COR-L47 (cell line): Measurements from ENCODE around the gene TAP1.
"Not testable (repeated sequence)": the region's sequence is repeated elsewhere in the genome, so short reads cannot be mapped to it uniquely, and the experiment has no call there.

Experiments
- DNase-seq: peaks from one replicate; lab custom pipeline; 2025; lab: John Stamatoyannopoulos, UW

TAP1 gene

DNA sequence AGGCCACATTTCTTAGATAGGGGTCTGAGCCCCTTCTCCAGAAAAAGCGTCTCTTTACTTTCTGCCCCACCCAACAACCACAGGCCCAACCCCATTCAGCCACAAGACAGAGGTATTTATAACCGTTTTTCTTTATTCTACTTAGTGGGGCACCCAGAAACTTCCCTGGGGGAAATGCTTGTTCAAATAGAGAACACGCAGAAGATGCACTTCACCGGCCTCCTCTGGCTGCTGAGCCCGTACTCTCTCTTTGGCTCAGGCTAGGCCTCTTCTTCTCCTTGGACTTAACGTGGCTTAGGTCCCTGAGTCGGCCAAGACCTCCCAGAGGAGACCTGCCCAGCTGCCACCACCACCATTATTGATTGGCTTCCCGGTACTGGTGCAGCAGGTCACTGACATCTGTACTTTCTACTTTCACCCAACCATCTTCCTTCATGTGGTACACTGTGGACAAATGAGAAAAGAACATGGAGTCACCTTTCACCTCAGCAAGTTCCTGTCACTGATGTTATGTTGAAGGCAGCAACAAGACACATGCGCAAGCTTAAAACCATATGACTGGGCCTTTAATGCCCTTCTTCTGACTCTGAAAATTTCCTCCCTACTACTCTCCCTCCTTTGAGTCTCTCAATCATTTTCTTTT is 12.8 kb downstream of the TAP1 start:
- DNase-seq, result no peak

DNA sequence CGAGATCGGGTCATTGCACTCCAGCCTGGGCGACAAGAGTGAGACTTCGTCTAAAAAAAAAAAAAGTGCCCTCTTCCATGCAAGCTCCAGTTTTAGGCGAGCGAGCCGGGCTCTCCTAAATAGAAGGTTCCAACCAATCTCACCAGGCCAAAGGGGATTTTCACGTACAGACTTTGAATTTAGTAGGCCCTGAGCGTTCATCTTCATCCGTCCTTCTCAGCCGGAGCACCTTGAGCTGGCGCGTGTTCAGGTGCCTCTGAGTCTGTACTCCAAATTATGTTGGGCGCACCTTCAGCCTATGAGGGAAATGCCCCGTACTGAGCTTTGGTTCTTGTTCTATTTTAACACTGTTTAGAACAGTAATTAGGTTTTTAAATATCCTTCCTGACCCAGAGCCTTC is 14.1 kb downstream of the TAP1 start:
- no peak for DNase-seq

DNA sequence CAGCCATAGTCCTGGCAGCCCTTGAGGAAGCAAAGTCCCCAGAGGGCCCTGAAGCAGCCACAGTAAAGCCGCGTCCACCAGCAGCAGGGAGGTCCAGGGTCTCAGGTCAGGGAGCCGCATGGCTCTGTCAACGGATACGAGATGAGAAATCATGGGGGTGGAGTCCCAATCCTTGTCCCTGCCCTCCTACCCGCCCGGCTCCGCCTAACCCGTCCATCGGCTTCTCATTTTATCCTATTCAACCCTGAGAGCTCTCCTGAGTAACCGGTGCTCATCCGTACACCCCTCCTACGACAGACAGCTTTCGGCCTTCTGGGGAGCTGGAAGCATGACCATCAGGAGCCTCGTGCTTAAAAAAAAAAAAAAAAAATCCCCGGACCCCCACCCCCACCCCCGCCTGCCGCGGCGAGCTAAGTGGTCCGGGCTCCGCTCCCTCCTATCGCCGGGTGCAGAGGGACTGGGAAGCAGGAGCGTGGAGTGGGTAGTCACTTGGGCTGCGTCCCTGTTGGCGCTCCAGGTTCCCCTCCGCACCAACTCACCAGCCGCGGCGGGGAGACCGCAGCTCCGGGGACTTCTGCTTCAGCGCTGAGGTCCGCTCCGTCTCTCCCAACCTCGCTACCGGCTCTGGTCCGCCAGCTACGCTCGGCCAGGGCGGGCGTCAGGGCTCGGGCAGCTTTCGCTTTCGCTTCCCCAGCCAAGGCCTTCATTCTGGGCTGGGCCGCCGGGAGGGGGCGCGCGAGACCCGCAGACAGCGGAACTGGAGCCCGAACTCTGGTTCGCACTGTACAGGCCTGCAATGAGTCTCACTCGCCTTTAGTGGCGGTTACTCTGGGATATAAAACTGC is 15.2 kb downstream of the TAP1 start, which contains the start of gene TAP2:
Gene TAP2 (minus strand): TSS at position 626 of the 845 bp plus-strand sequence. CDS start 506 bp downstream, at position 120.
- peak; percentile 86 for DNase-seq

DNA sequence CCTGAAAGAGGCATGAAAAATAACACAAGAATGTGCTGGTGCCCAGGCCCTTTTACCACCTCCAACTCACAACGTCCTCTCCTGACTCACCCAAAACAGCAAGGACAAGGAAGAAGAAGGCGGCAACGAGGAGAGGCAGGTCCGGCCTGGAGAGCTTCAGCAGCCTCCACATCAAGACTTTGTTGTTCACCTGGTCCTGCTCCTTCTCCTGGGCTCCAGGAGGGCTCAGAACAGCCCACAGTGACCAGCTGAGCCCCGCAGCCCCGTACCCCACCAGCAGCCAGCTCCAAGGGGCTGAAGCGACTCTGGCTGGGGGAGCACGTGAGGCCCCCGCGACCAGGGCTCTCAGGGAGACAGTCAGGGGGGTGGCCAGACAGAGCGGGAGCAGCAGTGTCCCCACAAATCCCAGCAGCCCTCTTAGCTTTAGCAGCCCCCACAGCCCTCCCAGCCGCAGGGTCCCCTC is 15.8 kb downstream of the TAP1 start:
- no peak for DNase-seq

DNA sequence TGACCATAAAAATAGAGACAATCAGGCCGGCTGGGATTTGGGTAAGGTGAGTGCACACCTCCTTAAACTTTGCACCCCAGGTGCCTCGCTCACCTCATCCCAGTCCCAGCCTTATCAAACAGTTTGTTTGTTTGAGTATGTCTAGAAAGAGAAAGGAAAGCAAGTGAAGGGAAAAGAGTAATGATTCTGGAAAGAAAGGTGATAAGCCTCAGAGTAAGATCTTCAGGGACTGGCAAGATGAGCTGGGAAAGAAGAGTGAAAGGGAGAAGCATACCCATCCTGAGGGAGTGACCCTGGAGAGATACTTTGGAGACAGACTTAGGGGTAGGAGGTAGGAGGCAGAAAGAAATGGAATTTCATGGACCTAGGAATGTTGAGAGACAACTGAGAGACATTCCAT is 16.6 kb downstream of the TAP1 start:
- DNase-seq, result no peak

DNA sequence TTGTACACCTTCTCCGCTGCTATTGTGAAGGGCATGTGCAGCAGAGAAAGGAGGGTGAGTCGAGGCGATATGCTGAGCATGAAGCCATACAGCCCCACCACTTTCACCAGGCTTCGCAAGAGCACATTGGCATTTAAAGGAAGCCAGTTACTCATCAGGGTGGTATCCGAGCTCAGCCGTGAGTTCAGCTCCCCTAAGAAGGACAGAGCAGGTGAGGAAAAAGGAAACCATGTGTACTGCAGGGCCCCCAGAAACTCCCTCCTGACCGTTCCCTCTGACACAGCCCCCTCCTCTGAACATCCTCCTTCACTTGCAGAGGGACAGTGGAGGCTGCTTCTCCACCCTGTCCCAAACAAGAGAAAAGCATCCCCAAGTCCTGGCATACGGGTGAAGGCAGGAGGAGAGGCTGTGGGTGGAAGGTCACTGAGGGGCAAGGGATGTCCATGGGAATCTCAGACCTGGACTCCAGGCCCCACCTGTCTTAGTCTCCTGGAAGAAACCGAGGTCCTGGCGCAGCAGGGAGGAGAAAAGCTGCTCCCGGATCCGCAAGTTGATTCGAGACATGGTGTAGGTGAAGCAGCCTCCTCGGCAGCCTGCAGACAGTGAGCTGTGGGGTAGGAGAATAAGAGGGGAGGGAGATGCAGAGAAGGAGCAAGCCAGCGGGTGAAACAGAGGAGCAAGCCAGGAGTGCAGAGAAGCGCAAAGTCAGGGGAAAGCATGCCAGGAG is 18.2 kb downstream of the TAP1 start:
- no peak for DNase-seq

DNA sequence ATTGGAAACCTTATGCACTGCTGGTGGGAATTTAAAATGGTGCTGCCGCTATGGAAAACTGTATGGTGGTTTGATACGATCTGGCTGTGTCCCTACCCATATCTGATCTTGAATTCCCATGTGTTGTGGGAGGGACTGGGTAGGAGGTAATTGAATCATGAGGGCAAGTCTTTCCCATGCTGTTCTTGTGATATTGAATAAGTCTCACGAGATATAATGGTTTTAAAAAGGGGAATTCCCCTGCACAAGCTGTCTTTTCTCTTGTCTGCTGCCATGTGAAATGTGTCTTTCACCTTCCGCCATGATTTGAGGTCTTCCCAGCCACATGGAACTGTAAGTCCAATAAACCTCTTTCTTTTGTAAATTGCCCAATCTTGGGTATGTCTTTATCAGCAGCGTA is 19.8 kb downstream of the TAP1 start:
- no peak for DNase-seq

DNA sequence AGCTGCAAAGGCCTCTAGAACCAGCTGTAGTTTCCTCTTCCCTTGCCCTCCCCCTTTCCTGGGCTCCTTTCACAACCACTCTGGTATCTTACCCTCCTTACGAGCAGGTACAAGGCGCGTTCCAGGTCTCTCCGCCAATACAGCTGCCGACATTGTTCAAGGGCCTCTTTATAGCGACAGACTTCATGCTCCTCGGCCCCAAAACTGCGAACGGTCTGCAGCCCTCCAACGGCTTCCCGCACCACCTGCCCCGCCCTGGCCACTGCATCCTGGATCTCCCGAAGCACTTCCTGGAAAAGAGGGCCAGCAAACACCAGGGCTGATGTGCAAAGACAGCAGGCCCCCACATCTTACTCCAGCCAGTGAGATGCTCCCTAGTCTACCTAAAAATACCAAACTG is 21.0 kb downstream of the TAP1 start:
- no peak for DNase-seq

DNA sequence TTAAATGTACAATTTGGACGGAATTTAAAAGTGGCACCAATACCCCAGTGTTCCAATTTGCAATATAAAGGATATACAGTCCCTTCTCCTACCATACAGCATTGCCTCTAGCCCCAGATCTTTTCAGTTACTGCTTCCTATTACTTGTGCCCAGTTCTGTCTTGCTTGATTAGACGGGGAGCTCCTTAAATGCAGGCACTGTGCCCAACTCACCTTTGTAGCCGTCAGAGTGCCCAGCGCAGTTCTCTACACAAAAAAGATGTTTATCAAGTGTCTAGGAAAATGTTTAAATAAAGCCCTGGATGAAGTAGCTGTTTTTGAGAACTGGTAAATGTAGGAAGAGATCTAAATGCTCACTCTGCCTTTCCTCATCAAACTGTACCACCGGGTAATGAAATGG is 22.6 kb downstream of the TAP1 start:
- no peak for DNase-seq

DNA sequence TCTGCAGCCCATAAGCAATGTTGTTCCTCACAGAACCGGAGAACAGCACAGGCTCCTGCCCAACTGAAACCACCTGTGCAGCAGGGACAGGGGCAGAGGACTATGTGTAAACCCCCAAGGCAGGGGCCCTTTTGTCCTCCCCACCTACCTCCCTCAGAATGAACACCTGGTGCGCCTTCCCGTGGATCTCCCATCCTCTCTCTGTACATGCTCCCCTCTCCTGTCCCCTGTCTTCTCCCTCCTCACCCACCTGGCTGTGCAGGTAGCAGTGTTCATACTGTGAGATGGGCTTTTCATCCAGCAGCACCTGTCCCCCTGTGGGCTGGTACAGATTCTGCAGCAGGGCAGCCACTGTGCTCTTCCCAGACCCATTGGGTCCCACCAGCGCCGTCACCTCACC is 23.5 kb downstream of the TAP1 start:
- no peak for DNase-seq

DNA sequence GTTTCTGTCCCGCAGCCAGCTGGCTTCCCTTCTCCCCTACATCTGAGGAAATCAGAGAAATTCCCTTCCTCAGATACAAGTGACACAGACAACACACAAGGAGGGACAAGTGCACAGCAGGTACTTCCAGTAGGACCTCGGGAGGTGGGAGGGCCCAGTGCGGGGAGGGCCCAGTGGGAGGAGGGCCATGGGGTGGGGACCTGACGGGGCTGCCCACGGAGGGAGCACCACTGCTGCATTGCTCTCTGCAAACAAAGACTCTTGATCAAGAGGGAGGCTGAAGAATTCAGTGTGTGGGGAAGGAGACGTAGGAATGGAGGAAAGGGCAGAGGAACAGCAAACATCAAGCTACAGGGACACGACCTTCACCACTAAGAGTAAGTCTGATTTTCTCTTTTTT is 24.0 kb downstream of the TAP1 start:
- DNase-seq, result no peak

DNA sequence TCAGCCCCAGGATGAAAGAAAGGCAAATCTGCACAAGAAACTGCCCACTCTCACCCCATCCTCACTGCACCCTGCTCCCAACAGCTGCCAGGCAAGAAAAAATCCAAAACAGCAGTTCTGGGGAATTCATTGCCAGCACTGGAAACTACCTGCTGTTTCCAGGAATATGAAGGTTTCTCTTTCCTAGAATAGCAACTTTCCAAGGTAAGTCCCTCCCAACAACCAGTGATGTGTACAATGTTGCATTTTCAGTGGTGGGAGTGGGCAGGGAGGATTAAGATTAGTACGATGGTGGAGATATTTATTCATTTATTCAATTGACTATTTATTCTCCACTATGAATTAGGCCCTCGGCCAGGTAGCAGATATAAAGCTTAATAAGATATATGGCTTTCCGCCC is 26.5 kb downstream of the TAP1 start:
- DNase-seq, result no peak

DNA sequence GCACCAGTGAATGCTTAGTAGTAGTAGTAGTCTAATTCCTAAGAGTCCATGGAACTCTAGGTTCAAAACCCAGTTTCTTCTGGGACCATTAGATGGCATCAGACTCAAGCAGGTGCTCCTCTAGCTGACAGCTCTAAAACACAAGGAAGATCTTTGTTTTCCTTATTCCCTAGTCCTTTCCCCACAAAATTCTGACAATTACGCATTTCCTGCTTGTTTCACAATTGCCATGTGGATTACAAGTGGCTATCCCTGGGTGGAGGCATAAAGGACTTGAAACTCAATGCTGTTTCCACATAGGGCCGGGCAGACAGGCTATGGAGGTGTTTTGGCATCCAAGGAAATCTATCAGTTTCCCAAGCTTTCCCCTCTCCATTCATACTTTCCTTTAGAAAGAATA is 27.5 kb downstream of the TAP1 start:
- DNase-seq, result peak; percentile 12

DNA sequence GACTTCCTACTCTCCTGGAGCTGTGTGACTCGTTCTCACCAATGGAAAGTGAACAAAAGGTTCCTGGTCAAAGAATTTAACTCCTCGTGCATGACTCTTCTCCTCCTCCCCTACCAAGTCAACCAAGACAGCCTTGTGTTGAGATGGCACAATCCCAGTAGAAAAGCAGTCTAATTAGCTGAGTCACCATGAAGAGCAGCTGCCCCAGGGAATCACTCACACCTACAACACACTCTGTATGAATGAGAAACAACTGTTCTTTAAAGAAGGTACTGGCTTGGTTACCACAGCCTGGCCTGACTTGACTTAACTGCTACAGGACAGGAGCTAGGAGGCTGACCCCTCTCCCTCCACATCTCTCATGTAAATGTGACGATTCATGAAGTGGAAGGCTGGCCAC is 33.8 kb downstream of the TAP1 start:
- no peak for DNase-seq

DNA sequence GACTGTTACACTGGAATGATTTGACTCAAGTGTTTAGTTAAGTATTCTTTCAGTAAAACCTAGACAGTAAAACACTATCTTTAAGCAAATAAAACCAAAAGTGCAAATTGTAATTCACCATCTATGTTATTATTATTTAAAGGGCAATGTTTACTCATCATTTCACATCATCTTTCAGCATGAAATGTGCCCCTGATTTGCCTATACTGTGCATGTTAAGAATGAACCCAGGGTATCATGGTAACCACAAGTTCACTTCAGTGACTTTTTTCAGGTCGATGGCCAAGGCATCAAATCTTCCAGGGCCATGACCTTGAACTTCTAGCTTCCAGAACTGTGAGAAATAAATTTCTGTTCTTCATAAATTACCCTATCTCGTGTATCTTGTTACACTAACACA is 34.6 kb downstream of the TAP1 start:
- DNase-seq, result no peak

DNA sequence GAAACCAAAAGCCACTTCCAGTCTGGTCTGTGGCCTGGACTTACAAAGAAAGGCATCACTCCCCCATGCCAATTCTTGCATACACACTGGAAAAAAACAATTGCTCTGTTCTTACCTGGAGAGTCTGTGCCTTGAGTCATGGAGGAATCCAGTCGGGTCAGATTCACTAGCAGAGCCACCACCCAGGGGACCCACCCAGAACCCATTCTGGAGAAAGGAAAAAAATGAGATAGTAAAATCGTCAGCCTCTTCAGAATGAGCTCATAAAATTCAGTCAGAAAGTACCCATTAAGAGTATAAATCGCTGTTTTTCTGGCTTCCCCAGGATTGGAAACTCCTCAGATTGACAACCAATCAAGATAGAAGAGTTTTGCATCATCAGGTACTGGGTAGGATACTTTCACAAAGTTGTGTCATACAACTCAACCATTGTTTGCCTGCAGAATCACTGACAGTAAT is 36.7 kb downstream of the TAP1 start, which contains the start of gene HLA-DOB:
Gene HLA-DOB (minus strand): TSS at position 257 of the 459 bp plus-strand sequence. CDS start 51 bp downstream, at position 206.
- DNase-seq, result no peak

DNA sequence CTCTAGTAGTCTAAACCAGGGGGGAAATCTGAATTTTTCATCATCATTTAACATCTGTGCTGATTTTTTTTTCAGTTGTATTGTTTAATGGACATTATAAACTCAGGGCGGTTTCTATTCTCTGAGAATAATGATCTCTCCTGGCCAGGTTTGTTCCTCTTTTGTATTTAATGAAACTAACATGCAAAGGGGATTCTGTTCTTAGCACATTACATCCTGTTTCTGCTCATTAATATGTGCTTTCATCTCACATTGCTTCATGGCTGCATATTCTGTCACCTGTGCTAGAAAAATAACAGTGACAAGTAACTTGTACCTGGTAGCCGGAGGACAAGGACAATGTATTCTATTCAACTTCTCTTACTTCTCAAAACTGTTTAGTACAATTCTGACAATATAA is 37.5 kb downstream of the TAP1 start:
- no peak for DNase-seq

DNA sequence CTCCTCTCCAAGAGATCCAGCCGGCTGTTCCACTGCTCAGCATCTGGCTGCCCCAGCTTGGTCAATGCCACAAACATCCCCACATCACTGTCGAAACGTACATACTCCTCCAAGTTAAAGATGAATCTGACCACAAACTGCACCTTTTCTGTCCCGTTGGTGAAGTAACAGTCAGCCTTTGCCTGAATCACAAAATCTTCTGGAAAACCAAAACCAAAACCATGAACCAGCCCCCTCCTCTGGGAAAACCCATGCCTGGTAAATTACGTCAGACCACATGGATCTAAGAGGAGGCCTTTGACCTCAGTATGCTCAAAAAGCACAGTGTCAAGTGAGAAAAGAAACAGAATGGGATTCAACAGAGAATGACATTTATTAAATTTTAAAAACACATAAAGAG is 38.4 kb downstream of the TAP1 start:
- DNase-seq, result no peak

DNA sequence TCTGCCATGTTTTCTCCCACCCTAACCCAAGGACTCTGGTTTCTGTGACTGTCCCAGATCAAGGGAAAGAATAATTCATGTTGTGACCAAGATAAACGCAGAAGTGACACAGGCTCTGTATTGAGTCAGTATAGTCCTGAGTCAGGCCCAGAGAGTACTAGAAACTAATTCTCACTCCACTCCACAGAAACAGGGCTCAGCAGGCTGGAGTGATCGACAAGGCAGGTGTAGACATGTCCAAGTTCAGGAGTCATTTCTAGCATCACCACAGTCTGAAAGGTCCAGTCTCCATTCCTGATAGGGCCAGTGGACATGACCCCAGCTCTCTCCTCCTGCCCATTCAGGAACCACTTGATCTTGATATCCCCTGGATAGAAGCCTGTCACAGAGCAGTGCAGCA is 39.4 kb downstream of the TAP1 start:
- DNase-seq, result no peak

DNA sequence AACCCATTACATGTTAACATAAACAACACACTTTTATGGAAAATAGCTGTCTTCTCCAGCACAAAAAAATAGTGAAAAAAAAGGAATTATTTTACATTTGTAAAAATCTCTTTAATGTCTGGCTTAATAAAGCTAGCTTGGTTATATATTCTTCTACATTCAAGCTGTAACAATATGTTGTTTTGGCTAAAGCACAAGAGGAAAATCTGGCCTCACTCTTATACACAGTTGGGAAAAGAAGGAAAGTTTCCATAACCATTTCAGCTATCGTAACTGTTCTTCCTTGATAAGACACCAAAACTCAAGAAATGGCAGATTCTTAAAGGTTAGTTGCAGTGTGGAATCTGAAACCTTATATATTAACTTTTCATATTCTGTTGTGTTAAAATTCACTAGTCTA is 44.3 kb downstream of the TAP1 start:
- no peak for DNase-seq

DNA sequence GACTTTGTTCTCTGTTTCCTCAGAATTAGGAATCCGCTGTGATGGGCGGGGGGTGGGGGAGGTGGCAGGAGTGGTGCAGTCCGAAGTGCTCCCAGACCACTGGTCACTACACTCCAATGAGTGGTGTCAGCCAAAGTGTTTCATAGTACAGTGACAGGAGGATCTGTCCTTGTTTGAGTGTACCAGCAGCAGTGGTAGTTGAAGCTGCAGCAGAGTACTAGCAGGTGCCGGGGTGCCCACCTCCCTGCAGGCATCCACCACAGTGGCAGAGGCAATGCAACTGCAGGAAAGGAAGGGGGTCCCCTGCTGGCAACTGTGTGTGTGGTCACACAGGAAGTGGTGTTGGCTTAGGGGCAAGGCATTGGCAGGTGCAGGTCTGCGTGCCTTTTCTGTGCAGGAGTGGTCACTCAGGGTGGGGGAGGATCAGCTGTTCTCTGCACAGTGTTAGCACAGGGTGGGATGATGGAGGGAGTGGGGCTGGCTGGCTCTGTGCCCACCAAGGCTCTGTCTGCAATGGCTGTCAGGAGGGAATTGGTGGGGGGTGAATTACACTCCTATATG is 46.4 kb downstream of the TAP1 start:
- peak; percentile 6 for DNase-seq

DNA sequence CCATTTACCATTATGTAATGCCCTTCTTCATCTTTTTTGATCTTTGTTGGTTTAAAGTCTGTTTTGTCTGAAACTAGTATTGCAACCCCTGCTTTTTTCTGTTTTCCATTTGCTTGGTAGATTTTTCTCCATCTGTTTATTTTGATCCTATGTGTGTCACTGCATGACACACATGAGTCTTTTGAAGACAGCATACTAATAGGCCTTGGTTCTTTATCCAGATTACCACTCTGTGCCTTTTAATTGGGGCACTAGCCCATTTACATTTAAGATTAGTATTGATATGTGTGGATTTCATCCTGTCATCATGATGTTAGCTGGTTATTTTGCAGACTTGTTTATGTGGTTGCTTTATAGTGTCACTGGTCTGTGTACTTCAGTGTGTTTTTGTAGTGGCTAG is 48.1 kb downstream of the TAP1 start:
- not testable (repeated sequence) for DNase-seq
